H9 (cell line): Measurements from ENCODE around the gene PDE3A. TPM values are rescaled to one million over a fixed set of nuclear protein-coding genes. Genes with fewer than 3 reads are reported as not detected.

Experiments used
- DNase-seq: peaks from one replicate; pipeline ENCODE4 v3.0.0-alpha.2; 2017
- H2AFZ ChIP-seq: one replicate; pipeline ENCODE4 v1.6.1; 2013; ENCODE audit warnings: mild to moderate bottlenecking, low read length, control low read depth, moderate library complexity
- H2AK5ac ChIP-seq: 2 replicates; pipeline ENCODE4 v1.6.1; 2013; ENCODE audit warnings: low read length, control low read depth, mixed read lengths; ENCODE audit not compliant: insufficient read length
- H2BK120ac ChIP-seq: one replicate; pipeline ENCODE4 v1.6.1; 2013; ENCODE audit warnings: low read depth, mild to moderate bottlenecking, low read length, control low read depth, inconsistent platforms; ENCODE audit not compliant: poor library complexity, severe bottlenecking
- H2BK12ac ChIP-seq: 2 replicates; pipeline ENCODE4 v1.6.1; 2013; ENCODE audit warnings: low read length, control low read depth, mixed read lengths, low read depth; ENCODE audit not compliant: insufficient read length
- H2BK15ac ChIP-seq: 2 replicates; pipeline ENCODE4 v1.6.1; 2013; ENCODE audit warnings: low read depth, low read length, control low read depth
- H2BK20ac ChIP-seq: one replicate; pipeline ENCODE4 v1.6.1; 2013; ENCODE audit warnings: low read depth, mild to moderate bottlenecking, low read length, control low read depth, inconsistent platforms; ENCODE audit not compliant: poor library complexity, severe bottlenecking
- H2BK5ac ChIP-seq: 2 replicates; pipeline ENCODE4 v1.6.1; 2013; ENCODE audit warnings: low read length, control low read depth, mixed read lengths; ENCODE audit not compliant: insufficient read length
- H3K14ac ChIP-seq: 2 replicates; pipeline ENCODE4 v1.6.1; 2013; ENCODE audit warnings: low read length, control low read depth; ENCODE audit not compliant: insufficient read depth
- H3K18ac ChIP-seq: 2 replicates; pipeline ENCODE4 v1.6.1; 2013; ENCODE audit warnings: low read depth, mild to moderate bottlenecking, mixed read lengths, low read length, control low read depth; ENCODE audit not compliant: insufficient read length
- H3K23ac ChIP-seq: 2 replicates; pipeline ENCODE4 v1.6.1; 2013; ENCODE audit warnings: low read length, control low read depth, mixed read lengths, low read depth; ENCODE audit not compliant: insufficient read length
- H3K23me2 ChIP-seq: 2 replicates; pipeline ENCODE4 v1.6.1; 2013; ENCODE audit warnings: low read depth, mild to moderate bottlenecking, mixed read lengths, low read length, control low read depth; ENCODE audit not compliant: insufficient read length, poor library complexity, severe bottlenecking
- H3K27ac ChIP-seq: 2 replicates; pipeline ENCODE4 v1.5.1; 2013; ENCODE audit warnings: low read length, control low read depth, mixed read lengths, low read depth; ENCODE audit not compliant: insufficient read length
- H3K27me3 ChIP-seq: 2 replicates; pipeline ENCODE4 v1.6.1; 2013; ENCODE audit warnings: low read length, control low read depth, inconsistent platforms; ENCODE audit not compliant: insufficient read depth
- H3K4ac ChIP-seq: 2 replicates; pipeline ENCODE4 v1.6.1; 2013; ENCODE audit warnings: low read depth, mild to moderate bottlenecking, control low read depth, inconsistent platforms, low read length, moderate library complexity
- H3K4me1 ChIP-seq: 2 replicates; pipeline ENCODE4 v1.6.1; 2013; ENCODE audit warnings: low read length, control low read depth, inconsistent platforms; ENCODE audit not compliant: insufficient read depth
- H3K4me2 ChIP-seq: 2 replicates; pipeline ENCODE4 v1.6.1; 2013; ENCODE audit warnings: low read length, control low read depth, mixed read lengths; ENCODE audit not compliant: insufficient read length, insufficient read depth
- H3K56ac ChIP-seq: 2 replicates; pipeline ENCODE4 v1.6.1; 2013; ENCODE audit warnings: low read depth, mild to moderate bottlenecking, mixed read lengths, low read length, control low read depth; ENCODE audit not compliant: insufficient read length
- H3K79me1 ChIP-seq: 2 replicates; pipeline ENCODE4 v1.6.1; 2013; ENCODE audit warnings: low read depth, mild to moderate bottlenecking, moderate library complexity, low read length, control low read depth, inconsistent platforms; ENCODE audit not compliant: insufficient read depth, poor library complexity, severe bottlenecking
- H3K79me2 ChIP-seq: 2 replicates; pipeline ENCODE4 v1.6.1; 2013; ENCODE audit warnings: low read length, control low read depth, inconsistent platforms; ENCODE audit not compliant: insufficient read depth
- H3K9ac ChIP-seq: 2 replicates; pipeline ENCODE4 v1.6.1; 2013; ENCODE audit warnings: low read length, control low read depth, mixed read lengths; ENCODE audit not compliant: insufficient read length; ENCODE audit errors: extremely low read depth
- H3K9me3 ChIP-seq: one replicate; pipeline ENCODE4 v1.6.1; 2013; ENCODE audit warnings: low read depth, low read length, inconsistent platforms; ENCODE audit not compliant: control insufficient read depth
- H3T11ph ChIP-seq: one replicate; pipeline ENCODE4 v1.6.1; 2013; ENCODE audit warnings: mild to moderate bottlenecking, low read length, control low read depth, inconsistent platforms
- H4K20me1 ChIP-seq: one replicate; pipeline ENCODE4 v1.6.1; 2013; ENCODE audit not compliant: control insufficient read depth, insufficient read length, insufficient read depth
- H4K5ac ChIP-seq: 2 replicates; pipeline ENCODE4 v1.6.1; 2013; ENCODE audit warnings: low read depth, mild to moderate bottlenecking, mixed read lengths, low read length, control low read depth; ENCODE audit not compliant: insufficient read length
- H4K8ac ChIP-seq: replicated peaks from 2 replicates; pipeline ENCODE4 v1.6.1; 2013; ENCODE audit warnings: low read length, control low read depth, mixed read lengths, low read depth; ENCODE audit not compliant: insufficient read length
- H4K91ac ChIP-seq: 2 replicates; pipeline ENCODE4 v1.6.1; 2013; ENCODE audit warnings: low read depth, mild to moderate bottlenecking, moderate library complexity, mixed read lengths, low read length, control low read depth; ENCODE audit not compliant: insufficient read length
- H3K27ac Mint-ChIP-seq, 3 experiments: 2 replicates in 2 of 3; 3 replicates in 1 of 3; pipeline ENCODE4 v1.8.0; 2020 to 2021; ENCODE audit warnings: mixed read lengths in 3 of 3, mild to moderate bottlenecking in 1 of 3, moderate library complexity in 1 of 3
- H3K27me3 Mint-ChIP-seq: 2 replicates; pipeline ENCODE4 v1.8.0; 2021; ENCODE audit warnings: low read depth, mild to moderate bottlenecking, moderate library complexity, mixed read lengths
- H3K36me3 Mint-ChIP-seq, 3 experiments: 2 replicates in 2 of 3; 3 replicates in 1 of 3; pipeline ENCODE4 v1.8.0; 2020 to 2021; ENCODE audit warnings: low read depth in 3 of 3, mixed read lengths in 3 of 3; ENCODE audit not compliant: insufficient read depth in 1 of 3
- H3K4me1 Mint-ChIP-seq, 2 experiments: 2 replicates each; pipeline ENCODE4 v1.8.0; 2020; ENCODE audit warnings: mixed read lengths in 2 of 2
- H3K4me3 Mint-ChIP-seq, 2 experiments: 2 replicates in 1 of 2; 3 replicates in 1 of 2; pipeline ENCODE4 v1.8.0; 2020 to 2021; ENCODE audit warnings: mild to moderate bottlenecking in 2 of 2, mixed read lengths in 2 of 2, moderate library complexity in 1 of 2
- H3K9me3 Mint-ChIP-seq, 2 experiments: 2 replicates in 1 of 2; 3 replicates in 1 of 2; pipeline ENCODE4 v1.8.0; 2020; ENCODE audit warnings: mild to moderate bottlenecking in 2 of 2, mixed read lengths in 2 of 2, moderate library complexity in 1 of 2
- CTCF ChIP-seq: fragments of 200-600 bp; sonication (generic); conservative IDR thresholded peaks from 3 replicates; pipeline ENCODE4 v1.8.0; 2021; ENCODE audit warnings: antibody characterized with exemption, mild to moderate bottlenecking
- WGBS: extraction: QIAGEN DNeasy Blood & Tissue Kit; methylation state at CpG from one replicate; pipeline ENCODE4 v1.1.7; 2013; ENCODE audit warnings: missing lambda C conversion rate, low lambda C conversion rate, mixed read lengths; ENCODE audit not compliant: insufficient read length; ENCODE audit errors: extremely low coverage; 5-methylcytosine and 5-hydroxymethylcytosine counted together
- total RNA-seq: library from RNA; stranded (reverse); gene quantifications from 2 replicates; pipeline ENCODE4 v1.2.1, GENCODE V29; 2021

The PDE3A gene
- total RNA-seq, 1 experiment from 2014 or later: 3.0 TPM

- H3K27ac ChIP-seq: no peak overlapping the region
These were observed 101.0 kb downstream of the PDE3A start for GRCh38 chr12:20469300-20469699.

More at GRCh38 chr12:20469300-20469699, 101.0 kb downstream of the PDE3A start:
- Histone ChIP-seq H2AK5ac (no peak overlapping the region), H2BK20ac (no peak overlapping the region), H3K79me2 (no peaks in the 10 kb centered on the region), H3K14ac (no peak overlapping the region), H2AFZ (no peak overlapping the region), H3K79me1 (no peaks in the 10 kb centered on the region), H3K18ac (no peak overlapping the region), H3K9ac (no peak overlapping the region), H3K4ac (no peak overlapping the region), H3K4me2 (no peak overlapping the region), H2BK120ac (no peak overlapping the region), H4K5ac (no peak overlapping the region), H3K4me1 (no peaks in the 10 kb centered on the region), H3K9me3 (no peaks in the 10 kb centered on the region), H3K56ac (no peak overlapping the region), H4K20me1 (no peaks in the 10 kb centered on the region), H3K23me2 (no peaks in the 10 kb centered on the region), H3K23ac (no peak overlapping the region), H3T11ph (no peak overlapping the region), H2BK5ac (no peak overlapping the region), H4K8ac (no peak overlapping the region), H4K91ac (no peak overlapping the region), H2BK15ac (no peak overlapping the region), H2BK12ac (no peak overlapping the region), H3K27me3 (no peaks in the 10 kb centered on the region)
- no peak for DNase-seq
- peaks cover 5 to 7% of the 10 kb centered on the region in 2 experiments; a peak in 2 of 4 replicates for H3K4me1 Mint-ChIP-seq
- peaks cover 3 to 4% (median 3%) of the 10 kb centered on the region in 3 experiments; a peak in 6 of 7 replicates for H3K36me3 Mint-ChIP-seq
- no peak overlapping the region for H3K4me3 Mint-ChIP-seq
- peaks cover 3% of the 10 kb centered on the region in 2 experiments; a peak in 4 of 5 replicates for H3K9me3 Mint-ChIP-seq
- WGBS: no CpG with 5 or more reads among the region's 4 CpGs
- TF ChIP-seq CTCF: no peak
- no peak overlapping the region for H3K27ac Mint-ChIP-seq
- H3K27me3 Mint-ChIP-seq: no peaks in the 10 kb centered on the region
